ENCODE data around the gene UBE3B.

The UBE3B gene

DNA sequence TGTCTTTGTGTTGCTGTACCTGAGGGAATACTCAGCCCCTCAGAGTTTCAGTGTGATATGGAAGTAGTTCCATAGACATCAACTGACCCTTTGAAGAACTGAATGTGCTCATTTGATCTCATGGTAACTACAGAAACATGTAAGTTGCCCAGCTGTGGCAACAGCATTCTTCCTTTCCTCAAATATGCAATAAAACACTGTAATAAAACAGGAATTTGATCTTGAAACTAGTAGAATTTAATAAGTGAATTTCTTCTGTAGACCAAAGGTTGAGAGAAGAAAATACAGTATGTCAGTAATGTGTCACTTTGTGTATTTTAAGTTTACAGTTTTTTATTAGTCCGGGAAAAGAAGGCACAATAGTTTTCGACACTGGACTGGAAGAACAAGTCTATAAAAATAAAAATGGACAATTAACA lies 32.2 kb upstream of the UBE3B start:
- Mint-ChIP-seq H3K36me3 (peaks cover 46% of the 10 kb centered on the region), H3K4me3 (no peak overlapping the region), H3K27me3 (no peaks in the 10 kb centered on the region), H3K27ac (no peak overlapping the region), H3K9me3 (no peaks in the 10 kb centered on the region), H3K4me1 (no peaks in the 10 kb centered on the region)
- no peak for ATAC-seq

GRCh38 chr12:109446869-109447268 lies 30.6 kb upstream of the UBE3B start:
- Mint-ChIP-seq H3K27me3 (no peaks in the 10 kb centered on the region), H3K27ac (no peak overlapping the region), H3K4me1 (no peaks in the 10 kb centered on the region), H3K9me3 (no peaks in the 10 kb centered on the region), H3K36me3 (peaks cover 54% of the 10 kb centered on the region), H3K4me3 (no peak overlapping the region)
- ATAC-seq = no peak

GRCh38 chr12:109447482-109447881 lies 30.0 kb upstream of the UBE3B start:
- no peak overlapping the region for H3K27ac Mint-ChIP-seq
- no peaks in the 10 kb centered on the region for H3K27me3 Mint-ChIP-seq
- ATAC-seq = no peak
- H3K9me3 Mint-ChIP-seq = no peaks in the 10 kb centered on the region
- no peak overlapping the region for H3K4me3 Mint-ChIP-seq
- H3K4me1 Mint-ChIP-seq = no peaks in the 10 kb centered on the region
- H3K36me3 Mint-ChIP-seq = peaks cover 51% of the 10 kb centered on the region

DNA sequence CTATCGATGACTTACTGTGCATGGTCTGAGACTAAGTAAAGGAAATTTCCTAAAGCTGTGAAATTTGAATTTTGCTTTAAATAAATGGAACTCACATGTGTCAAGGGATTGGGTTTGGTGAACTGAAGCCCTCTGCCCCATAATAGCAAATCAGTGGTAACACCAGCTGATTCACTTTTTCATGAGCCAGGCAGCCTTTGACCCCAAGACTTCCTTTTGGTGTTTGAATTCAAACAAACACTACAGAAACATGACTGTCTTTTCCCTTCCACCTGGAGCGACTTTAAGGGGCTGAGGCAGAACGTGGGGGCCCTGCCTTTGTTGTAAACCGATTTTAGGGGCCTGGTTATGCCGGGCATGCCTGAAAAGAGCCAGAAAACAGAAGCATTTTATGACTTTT lies 29.2 kb upstream of the UBE3B start:
- H3K27me3 Mint-ChIP-seq = no peaks in the 10 kb centered on the region
- no peak overlapping the region for H3K27ac Mint-ChIP-seq
- H3K9me3 Mint-ChIP-seq = no peaks in the 10 kb centered on the region
- no peaks in the 10 kb centered on the region for H3K4me1 Mint-ChIP-seq
- peaks cover 49% of the 10 kb centered on the region for H3K36me3 Mint-ChIP-seq
- no peak for ATAC-seq
- no peak overlapping the region for H3K4me3 Mint-ChIP-seq

- no peak overlapping the region for H3K27ac Mint-ChIP-seq
- no peaks in the 10 kb centered on the region for H3K27me3 Mint-ChIP-seq
- no peaks in the 10 kb centered on the region for H3K4me1 Mint-ChIP-seq
- peaks cover 52% of the 10 kb centered on the region for H3K36me3 Mint-ChIP-seq
- no peak overlapping the region for H3K4me3 Mint-ChIP-seq
- ATAC-seq = no peak
- no peaks in the 10 kb centered on the region for H3K9me3 Mint-ChIP-seq
Measured at GRCh38 chr12:109448707-109449390, 28.6 kb upstream of the UBE3B start.

DNA sequence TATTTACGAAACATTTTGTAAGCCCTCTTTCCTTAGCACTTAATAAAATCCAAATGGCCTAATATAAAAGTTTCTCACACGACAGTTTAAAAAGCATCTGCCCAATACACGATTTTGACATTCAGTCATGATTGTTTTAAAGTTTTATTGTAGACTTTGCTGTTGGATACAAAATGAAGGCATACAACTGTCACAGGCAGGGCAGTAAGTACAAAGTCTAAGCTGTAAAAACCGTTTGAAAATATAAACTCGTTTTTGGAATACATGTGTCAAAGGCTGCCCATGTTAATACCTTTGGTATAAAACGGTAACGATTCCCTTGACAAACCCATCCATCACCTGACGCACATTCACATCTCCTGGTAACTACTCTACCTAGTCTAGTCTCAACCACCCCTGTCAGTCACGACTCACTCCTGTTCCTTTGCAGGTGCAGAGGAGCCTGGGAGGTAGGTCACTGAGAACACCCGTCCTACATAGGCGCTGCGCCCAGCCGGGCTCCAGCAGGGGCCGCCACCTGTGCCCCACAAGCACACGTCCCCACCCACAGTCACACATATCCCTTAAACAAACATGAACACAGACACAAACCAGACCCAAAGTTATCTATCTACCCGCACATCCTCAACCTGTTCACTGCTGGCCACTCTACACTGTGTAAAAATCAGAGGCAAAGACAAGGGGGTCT lies 27.4 kb upstream of the UBE3B start:
- H3K4me1 Mint-ChIP-seq = no peaks in the 10 kb centered on the region
- no peak for ATAC-seq
- no peak overlapping the region for H3K27ac Mint-ChIP-seq
- no peaks in the 10 kb centered on the region for H3K27me3 Mint-ChIP-seq
- no peak overlapping the region for H3K4me3 Mint-ChIP-seq
- peaks cover 53% of the 10 kb centered on the region for H3K36me3 Mint-ChIP-seq
- no peaks in the 10 kb centered on the region for H3K9me3 Mint-ChIP-seq

GRCh38 chr12:109450980-109451379 lies 26.5 kb upstream of the UBE3B start:
- Mint-ChIP-seq H3K36me3 (peaks cover 52% of the 10 kb centered on the region), H3K4me1 (no peaks in the 10 kb centered on the region), H3K9me3 (no peaks in the 10 kb centered on the region), H3K27ac (no peak overlapping the region), H3K4me3 (no peak overlapping the region), H3K27me3 (no peaks in the 10 kb centered on the region)
- no peak for ATAC-seq

- no peaks in the 10 kb centered on the region for H3K4me1 Mint-ChIP-seq
- H3K27ac Mint-ChIP-seq = no peak overlapping the region
- ATAC-seq = no peak
- no peaks in the 10 kb centered on the region for H3K27me3 Mint-ChIP-seq
- no peaks in the 10 kb centered on the region for H3K9me3 Mint-ChIP-seq
- H3K36me3 Mint-ChIP-seq = peaks cover 52% of the 10 kb centered on the region
- no peak overlapping the region for H3K4me3 Mint-ChIP-seq
Measured at GRCh38 chr12:109451400-109451799, 26.0 kb upstream of the UBE3B start.

DNA sequence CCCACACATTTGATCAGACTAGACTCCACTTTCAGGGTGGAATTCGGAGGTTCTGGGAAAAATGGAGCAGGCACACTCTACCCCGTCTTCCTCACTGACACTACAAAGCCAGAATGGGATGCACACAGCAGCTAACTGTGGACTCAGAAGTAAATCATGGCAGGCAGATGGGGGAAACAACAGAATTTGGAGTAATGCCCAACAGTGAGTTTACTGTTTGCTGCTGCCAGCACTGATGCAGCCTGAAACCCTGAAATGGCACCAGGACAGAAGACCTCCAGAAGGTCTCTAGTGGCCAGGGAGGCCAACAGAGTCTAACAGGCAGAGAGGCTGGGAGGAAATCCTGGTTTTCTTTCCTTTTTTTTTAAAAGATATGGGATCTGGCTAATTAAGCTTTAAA lies 24.9 kb upstream of the UBE3B start:
- Mint-ChIP-seq H3K4me3 (no peak overlapping the region), H3K36me3 (peaks cover 59% of the 10 kb centered on the region), H3K27ac (no peak overlapping the region), H3K4me1 (no peaks in the 10 kb centered on the region), H3K9me3 (no peaks in the 10 kb centered on the region), H3K27me3 (no peaks in the 10 kb centered on the region)
- ATAC-seq = no peak

- Mint-ChIP-seq H3K36me3 (peaks cover 67% of the 10 kb centered on the region), H3K27ac (no peak overlapping the region), H3K27me3 (no peaks in the 10 kb centered on the region), H3K4me1 (no peaks in the 10 kb centered on the region), H3K4me3 (no peak overlapping the region), H3K9me3 (no peaks in the 10 kb centered on the region)
- no peak for ATAC-seq
Measured at GRCh38 chr12:109455706-109456105, 21.7 kb upstream of the UBE3B start.

DNA sequence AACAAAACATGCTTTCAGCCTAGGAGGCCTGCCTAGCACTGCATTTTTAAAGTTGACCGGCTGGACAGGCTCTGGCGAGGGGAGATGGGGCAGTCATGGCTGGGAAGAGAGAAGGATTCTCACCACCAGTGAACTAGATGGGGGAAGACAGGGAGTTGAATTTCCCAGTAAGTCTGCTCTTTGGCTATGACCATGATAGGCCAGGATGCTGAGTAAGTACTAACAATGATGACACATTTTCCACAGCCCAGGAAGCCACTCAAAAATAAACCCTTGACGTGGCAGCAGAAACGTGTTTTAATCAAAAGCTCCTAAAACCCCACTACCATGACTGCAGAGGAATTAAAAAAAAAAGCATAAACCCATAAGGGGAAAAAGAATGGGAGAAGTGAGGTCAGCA lies 19.3 kb upstream of the UBE3B start:
- Mint-ChIP-seq H3K27me3 (no peaks in the 10 kb centered on the region), H3K4me3 (no peak overlapping the region), H3K9me3 (no peaks in the 10 kb centered on the region), H3K36me3 (peaks cover 68% of the 10 kb centered on the region), H3K27ac (no peak overlapping the region), H3K4me1 (peaks cover 17% of the 10 kb centered on the region)
- no peak for ATAC-seq

DNA sequence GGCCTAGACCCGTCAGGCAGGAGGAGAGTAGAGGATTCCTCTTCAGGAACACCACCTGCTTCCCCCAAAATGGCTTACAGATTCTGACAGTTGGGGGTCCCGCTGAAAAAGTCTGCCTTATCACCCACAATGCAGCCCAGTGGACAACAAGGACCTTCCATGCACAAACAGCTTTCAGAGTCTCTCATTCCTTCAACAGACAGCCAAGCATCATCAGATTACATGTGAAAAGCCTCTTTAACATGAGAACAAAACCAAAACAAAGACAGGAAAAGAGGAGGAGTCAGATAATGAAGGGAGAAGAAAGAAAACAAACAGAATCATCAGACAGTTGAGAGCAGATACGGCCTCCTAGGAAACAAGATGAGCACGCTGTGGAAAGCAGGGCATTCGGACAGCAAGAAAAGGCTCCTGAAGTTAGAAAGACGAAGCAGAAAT lies 18.6 kb upstream of the UBE3B start:
- Mint-ChIP-seq H3K4me1 (peaks cover 24% of the 10 kb centered on the region), H3K27ac (no peak overlapping the region)
- no peak for ATAC-seq

GRCh38 chr12:109459247-109459646 lies 18.2 kb upstream of the UBE3B start:
- peaks cover 29% of the 10 kb centered on the region for H3K4me1 Mint-ChIP-seq

More for the DNA sequence above, 18.6 kb upstream of the UBE3B start:
- Mint-ChIP-seq H3K36me3 (peaks cover 66% of the 10 kb centered on the region), H3K9me3 (no peaks in the 10 kb centered on the region), H3K27me3 (no peaks in the 10 kb centered on the region), H3K4me3 (no peak overlapping the region)

DNA sequence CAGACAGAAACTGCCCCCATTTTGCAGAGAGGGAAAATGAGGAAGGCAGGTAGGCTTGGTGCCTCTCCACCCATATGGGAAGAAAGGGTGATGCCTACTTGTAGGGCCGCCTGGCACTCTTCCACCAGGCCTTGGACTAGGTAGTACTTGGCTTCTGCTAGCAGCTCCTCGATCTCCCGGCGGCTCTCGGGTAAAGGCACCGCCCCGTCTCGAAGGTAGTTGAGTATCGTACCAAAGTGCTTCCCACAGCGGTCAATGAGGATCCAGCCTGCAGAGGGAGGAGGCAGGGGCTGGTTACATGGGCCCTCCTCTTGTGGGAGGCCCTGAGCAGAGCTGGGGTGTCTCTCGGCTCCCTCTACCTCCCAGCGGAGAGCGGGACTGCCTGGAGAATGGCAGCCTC lies 16.9 kb upstream of the UBE3B start:
- H3K4me1 Mint-ChIP-seq = peaks cover 42% of the 10 kb centered on the region
- H3K36me3 Mint-ChIP-seq = peaks cover 65% of the 10 kb centered on the region
- no peaks in the 10 kb centered on the region for H3K27me3 Mint-ChIP-seq
- peak overlapping the region; percentile 83 for H3K27ac Mint-ChIP-seq
- ATAC-seq = no peak
- no peaks in the 10 kb centered on the region for H3K9me3 Mint-ChIP-seq
- no peak overlapping the region for H3K4me3 Mint-ChIP-seq

More at GRCh38 chr12:109459247-109459646, 18.2 kb upstream of the UBE3B start:
- H3K4me3 Mint-ChIP-seq = no peak overlapping the region
- no peaks in the 10 kb centered on the region for H3K9me3 Mint-ChIP-seq
- ATAC-seq = no peak
- no peak overlapping the region for H3K27ac Mint-ChIP-seq
- peaks cover 67% of the 10 kb centered on the region for H3K36me3 Mint-ChIP-seq
- H3K27me3 Mint-ChIP-seq = no peaks in the 10 kb centered on the region

- peak overlapping the region; percentile 83 for H3K27ac Mint-ChIP-seq
- ATAC-seq = peak; percentile 48
- H3K36me3 Mint-ChIP-seq = peaks cover 60% of the 10 kb centered on the region
- H3K27me3 Mint-ChIP-seq = no peaks in the 10 kb centered on the region
- H3K9me3 Mint-ChIP-seq = no peaks in the 10 kb centered on the region
- peaks cover 44% of the 10 kb centered on the region for H3K4me1 Mint-ChIP-seq
- H3K4me3 Mint-ChIP-seq = no peak overlapping the region
Measured at GRCh38 chr12:109461049-109461845, 16.2 kb upstream of the UBE3B start.
